HG02623 (cell line): ENCODE results near the gene CNTNAP1.

Source experiments
- ATAC-seq: cut with Tn5 transposase; IDR thresholded peaks from one replicate; pipeline ENCODE4 v1.9.1; 2021; ENCODE audit warnings: moderate library complexity; ENCODE audit not compliant: unreplicated experiment

Gene CNTNAP1

DNA sequence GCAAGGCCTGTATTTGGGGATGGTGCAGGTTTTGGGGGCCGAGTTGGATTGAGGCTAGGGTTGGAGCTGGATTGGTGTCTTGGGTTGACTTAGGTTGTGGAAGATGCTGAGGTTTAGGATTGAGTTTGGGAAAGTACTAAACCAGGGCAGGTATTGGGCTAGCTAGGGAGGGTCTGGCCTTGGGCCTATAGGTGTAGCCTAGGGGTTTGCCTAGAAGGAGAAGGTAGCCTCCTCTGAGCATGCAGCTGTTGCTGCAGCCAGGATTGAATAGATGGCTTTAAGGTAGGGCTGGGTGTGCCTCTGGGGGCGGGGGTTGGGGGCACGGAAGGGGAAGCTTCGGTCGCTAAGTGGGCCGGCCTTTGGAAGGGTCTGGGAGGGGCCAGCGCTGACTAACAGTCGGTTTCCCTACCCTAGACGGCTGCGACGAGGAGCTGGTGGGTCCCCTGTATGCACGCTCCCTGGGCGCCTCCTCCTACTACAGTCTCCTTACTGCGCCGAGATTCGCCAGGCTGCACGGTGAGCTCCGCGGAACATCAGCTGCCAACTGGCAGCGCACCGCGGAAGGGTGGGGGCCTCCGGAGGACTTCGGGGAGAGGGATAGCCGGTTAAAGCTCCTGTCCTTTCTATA lies 1.2 kb downstream of the CNTNAP1 start:
- no peak for ATAC-seq

DNA sequence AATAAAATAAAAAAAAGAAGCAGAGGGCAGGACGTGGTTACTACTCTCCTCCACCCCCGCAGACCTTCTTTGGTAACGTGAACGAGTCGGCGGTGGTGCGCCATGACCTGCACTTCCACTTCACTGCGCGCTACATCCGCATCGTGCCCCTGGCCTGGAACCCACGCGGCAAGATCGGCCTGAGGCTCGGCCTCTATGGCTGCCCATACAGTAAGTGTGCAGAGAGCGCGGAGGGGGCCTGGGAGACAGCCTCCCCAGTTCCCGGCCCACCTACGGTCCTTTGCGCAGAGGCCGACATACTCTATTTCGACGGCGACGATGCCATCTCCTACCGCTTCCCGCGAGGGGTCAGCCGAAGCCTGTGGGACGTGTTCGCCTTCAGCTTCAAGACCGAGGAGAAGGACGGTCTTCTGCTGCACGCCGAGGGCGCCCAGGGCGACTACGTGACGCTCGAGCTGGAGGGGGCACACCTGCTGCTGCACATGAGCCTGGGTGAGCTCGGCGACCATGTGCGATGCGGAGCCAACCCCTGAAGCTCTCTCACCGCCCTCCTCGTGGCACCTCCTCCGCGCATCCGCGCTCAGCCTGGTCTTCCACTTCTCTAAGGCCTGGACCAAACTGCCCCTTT lies 2.7 kb downstream of the CNTNAP1 start:
- no peak for ATAC-seq

DNA sequence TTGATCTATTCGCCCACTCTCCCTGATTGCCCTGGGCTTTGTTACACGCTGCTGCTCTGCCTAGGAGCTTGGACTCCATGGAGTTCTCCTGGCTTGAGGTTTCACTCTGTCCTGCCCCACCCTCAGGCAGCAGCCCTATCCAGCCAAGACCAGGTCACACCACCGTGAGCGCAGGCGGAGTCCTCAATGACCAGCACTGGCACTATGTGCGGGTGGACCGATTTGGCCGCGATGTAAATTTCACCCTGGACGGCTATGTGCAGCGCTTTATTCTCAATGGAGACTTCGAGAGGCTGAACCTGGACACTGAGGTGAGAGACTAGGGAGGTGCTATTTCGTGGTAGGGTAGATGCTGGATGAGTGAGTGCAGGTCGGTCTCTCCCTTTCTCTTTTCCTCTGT lies 3.5 kb downstream of the CNTNAP1 start:
- ATAC-seq, result no peak

DNA sequence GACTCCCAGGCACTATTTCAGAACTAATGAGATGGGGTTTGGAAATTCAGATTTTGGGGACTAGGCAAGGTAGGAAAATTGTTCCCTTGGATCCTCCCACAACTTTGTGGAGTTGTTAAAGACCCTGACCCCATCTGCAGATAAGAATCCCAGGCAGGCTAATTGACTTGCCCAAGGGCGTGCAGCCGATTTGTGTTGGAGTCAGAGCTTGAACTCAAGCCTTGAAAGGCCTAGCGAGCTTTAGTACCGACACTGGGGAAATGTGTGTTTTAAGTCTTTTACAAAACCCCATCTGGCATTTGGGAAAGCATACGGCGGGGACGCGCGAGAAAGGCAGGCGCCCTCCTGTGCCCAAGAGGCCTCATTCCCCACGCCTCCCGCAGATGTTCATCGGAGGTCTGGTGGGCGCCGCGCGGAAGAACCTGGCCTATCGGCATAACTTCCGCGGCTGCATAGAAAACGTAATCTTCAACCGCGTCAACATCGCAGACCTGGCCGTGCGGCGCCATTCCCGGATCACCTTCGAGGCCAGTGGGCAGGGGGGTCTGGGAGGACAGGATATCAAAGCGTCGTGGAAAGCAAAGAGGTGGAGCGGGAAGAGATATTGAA lies 4.3 kb downstream of the CNTNAP1 start:
- no peak for ATAC-seq

DNA sequence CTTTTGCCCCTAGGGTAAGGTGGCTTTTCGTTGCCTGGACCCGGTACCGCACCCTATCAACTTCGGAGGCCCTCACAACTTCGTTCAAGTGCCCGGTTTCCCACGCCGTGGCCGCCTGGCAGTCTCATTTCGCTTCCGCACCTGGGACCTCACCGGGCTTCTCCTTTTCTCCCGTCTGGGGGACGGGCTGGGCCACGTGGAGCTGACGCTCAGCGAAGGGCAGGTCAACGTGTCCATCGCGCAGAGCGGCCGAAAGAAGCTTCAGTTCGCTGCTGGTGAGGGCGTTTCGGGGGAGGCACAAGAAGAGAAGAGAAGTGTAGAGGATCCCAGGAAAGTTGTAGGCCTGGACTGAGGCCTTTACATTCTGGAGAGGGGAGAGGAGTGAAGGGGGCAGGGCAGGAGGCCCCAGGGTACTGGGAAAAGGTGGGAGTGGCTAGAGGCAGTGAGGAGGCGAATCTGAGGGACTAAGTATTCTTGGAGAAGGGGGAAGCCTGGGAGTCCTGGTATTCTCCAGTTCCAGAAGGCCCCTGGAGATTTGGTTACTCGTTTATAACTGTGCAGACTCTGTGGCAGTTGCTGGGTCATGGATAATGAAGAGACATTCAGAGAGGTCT lies 5.5 kb downstream of the CNTNAP1 start:
- no peak for ATAC-seq

DNA sequence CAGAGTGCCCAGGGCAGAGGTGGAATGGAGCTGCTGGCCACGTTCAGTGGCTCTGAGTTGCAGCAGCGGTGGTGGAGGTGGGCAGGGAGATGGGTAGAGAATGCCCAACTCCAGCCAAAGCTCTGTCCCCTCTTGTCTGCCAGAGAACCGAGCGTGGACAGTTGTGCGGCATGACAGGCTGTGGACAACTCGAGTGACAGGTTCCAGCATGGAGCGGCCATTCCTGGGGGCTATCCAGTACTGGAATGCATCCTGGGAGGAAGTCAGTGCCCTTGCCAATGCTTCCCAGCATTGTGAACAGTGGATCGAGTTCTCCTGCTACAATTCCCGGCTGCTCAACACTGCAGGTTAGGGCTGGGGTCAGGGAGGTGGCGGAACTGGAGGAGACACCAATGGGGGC lies 8.3 kb downstream of the CNTNAP1 start:
- ATAC-seq, result no peak

DNA sequence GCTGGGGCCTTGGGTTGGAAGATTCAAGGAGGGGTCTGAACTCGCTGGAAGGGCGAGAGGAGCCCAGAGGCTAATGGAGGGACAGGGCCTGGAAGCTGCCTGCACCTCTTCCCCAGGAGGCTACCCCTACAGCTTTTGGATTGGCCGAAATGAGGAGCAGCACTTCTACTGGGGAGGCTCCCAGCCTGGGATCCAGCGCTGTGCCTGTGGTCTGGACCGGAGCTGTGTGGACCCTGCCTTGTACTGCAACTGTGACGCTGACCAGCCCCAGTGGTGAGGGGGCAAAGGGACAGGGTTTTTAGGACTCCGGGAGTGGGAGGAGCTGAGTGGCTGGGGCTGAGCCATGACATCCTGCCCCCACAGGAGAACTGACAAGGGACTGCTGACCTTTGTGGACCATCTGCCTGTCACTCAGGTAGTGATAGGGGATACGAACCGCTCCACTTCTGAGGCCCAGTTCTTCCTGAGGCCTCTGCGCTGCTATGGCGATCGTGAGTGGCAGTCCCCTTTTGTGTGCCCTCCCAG lies 8.8 kb downstream of the CNTNAP1 start:
- no peak for ATAC-seq

DNA sequence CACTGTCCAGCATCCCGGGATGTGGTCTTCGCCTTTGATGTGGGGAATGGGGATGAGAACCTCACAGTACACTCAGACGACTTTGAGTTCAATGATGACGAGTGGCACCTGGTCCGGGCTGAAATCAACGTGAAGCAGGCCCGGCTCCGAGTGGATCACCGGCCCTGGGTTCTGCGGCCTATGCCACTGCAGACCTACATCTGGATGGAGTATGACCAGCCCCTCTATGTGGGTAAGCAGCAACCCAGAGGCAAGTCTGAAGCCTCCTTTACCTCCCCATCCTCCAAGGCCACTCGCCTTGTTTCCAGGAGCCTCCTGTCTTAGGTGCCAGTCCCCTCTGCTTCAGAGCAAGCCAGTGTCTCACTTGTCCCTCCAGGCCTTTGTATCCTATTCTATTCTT lies 10.2 kb downstream of the CNTNAP1 start:
- ATAC-seq, result no peak

DNA sequence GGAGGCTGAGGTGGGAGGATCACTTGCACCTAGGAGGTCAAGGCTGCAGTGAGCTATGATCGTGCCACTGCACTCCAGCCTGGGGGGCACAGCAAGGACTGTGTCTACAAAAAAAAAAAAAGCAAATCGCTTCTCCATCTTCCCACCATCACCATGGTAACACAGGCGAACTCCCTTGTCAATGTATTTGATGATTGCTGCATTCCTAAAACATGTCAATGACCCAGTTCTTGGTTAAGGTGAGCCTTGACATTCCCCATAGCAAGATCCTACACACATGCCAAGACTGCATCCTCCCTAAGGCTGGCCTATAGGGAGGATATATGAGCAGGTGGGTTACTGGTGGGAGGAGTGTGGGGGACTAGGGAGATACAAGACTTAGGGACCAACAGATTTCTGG lies 12.2 kb downstream of the CNTNAP1 start:
- ATAC-seq, result no peak

DNA sequence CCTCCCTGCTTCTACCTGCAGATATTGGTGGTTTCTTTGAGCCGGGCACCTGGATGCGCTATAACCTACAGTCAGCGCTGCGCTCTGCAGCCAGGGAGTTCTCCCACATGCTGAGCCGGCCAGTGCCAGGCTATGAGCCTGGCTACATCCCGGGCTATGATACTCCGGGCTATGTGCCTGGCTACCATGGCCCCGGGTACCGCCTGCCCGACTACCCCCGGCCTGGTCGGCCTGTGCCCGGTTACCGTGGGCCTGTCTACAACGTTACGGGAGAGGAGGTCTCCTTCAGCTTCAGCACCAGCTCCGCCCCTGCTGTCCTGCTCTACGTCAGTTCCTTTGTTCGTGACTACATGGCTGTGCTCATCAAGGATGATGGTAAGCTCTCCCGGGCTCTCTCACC lies 13.2 kb downstream of the CNTNAP1 start:
- no peak for ATAC-seq

DNA sequence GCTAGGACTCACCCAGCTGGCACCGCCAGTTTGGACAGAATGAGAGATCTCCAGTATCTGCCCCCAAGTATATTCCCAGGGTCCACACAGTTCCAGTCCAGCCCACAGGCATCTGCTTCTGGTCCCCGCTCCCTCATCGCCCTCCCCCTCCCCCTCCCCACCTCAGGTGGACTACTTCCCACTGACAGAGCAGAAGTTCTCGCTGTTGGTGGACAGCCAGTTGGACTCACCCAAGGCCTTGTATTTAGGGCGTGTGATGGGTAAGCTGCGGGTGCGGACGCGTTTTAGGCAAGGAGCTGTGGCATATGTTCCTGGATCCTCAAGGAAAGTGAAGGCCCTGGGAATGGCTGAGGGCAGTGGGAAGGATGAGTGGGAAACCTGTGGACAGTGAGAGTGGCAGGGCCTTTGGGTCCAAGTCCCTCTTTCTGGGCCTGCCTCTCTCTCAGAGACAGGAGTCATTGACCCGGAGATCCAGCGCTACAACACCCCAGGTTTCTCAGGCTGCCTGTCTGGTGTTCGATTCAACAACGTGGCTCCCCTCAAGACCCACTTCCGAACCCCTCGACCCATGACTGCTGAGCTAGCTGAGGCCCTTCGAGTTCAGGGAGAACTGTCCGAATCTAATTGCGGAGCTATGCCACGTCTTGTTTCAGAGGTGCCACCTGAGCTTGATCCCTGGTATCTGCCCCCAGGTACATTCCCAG lies 14.9 kb downstream of the CNTNAP1 start:
- no peak for ATAC-seq

DNA sequence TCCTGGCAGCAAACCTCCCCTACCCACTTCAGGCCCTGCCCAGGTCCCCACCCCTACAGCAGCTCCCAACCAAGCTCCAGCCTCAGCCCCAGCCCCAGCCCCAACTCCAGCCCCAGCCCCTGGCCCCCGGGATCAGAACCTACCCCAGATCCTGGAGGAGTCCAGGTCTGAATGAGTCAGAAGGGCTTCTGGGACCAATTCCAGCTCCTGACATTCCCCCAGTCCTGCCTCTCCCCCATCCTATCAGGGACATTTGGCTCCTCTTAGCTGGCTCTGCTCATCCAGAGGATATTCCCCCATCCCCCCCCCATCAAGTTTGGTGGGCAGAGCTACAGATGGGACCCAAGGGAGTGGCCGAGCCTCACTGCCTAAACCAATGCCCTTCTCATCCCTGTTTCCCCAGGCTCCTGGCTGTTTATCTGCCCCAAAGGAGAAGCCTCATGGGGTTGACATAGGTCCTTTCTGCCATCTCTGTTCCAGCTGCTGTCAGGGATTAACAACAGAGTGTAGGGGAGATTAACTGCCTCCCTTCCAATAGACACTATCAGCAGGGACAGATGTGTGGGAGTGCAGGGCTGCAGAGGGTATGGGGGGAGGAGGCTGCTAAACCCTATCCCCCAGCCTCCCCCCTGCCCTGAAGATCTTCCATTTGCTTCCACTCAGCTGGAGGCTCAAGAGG lies 16.5 kb downstream of the CNTNAP1 start:
- no peak for ATAC-seq

DNA sequence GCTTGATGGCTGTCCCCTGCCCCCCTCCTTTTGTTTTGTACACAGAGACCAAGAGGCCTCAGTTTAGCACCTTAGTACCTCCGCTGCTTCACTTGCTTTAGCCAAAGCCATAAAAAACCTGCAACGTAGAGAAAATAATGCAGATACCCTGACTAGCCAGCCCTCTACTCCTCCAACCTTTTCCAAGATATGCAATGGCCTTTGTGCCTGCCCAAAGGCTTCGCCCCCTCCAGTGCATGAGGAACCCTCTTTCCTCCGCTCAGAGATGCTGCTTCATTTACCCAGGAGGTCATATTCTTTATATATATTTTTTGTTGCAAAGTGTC lies 17.0 kb downstream of the CNTNAP1 start:
- ATAC-seq, result no peak

DNA sequence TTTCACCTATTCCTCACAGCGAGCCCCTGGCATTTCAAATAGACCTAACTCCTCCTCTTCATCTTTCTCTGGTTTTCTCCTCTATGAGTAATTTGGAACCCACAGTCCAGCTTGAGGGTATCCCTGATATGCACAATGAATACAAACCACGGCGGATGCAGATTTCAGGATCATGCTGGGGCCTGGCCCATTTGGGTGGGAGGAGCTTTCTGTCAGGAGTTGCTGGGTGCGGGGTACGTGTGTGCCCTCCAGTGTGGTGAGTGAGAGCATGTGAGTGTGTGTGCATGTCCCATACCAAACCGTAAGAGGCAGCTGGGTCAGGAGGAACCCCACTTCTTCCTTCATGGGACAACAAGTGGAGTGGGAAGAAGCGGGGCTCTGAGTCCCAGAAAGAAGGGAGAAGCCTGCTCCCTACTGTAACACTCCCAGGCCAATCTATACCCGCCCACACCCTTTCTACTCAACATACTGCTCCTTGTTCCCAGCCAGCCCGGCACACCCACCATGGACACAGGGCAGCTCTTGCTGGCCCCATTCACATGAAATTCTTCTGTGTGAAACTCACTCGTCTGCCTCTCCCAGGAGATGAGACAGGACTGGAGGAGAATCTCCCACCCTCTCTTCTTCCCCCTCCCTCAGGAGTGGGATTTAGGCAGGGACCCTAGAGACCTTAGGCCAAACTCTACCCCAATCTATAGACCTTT lies 18.4 kb downstream of the CNTNAP1 start:
- no peak for ATAC-seq

DNA sequence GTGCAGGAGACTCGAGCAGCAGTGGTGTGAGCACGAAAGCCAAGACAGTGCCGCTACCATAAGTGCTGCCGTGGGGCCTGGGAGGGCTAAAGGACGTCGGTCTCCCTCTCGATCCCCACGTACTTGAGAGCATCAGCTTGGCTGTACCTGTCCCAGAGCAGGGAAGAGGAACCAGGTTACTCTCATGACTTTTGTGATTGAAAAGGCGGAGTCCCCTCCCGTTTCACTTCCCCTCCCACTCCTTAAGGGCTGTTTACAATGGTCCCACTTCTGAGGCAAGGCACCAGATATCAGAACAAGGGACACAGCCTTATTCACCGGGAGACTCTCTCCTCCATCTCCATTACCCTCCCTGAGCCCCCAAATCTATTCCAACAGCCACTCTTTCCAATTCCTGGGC lies 20.1 kb downstream of the CNTNAP1 start:
- ATAC-seq, result no peak

DNA sequence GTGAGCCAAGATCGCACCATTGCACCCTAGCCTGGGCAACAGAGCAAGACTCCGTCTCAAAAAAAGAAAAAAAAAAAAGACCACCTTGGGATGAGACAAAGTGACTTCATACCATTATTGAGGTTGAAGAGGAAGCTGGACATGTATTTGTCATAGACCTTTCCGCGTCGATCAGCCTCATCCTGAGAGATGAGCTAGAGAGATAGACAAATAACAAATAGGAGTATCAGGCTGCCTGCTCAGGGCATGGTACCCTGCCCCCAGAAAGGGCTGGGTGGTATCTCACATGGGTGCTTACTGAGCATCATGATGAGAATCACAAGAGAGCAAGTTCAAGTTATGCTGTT lies 22.1 kb downstream of the CNTNAP1 start:
- peak; percentile 18 for ATAC-seq

DNA sequence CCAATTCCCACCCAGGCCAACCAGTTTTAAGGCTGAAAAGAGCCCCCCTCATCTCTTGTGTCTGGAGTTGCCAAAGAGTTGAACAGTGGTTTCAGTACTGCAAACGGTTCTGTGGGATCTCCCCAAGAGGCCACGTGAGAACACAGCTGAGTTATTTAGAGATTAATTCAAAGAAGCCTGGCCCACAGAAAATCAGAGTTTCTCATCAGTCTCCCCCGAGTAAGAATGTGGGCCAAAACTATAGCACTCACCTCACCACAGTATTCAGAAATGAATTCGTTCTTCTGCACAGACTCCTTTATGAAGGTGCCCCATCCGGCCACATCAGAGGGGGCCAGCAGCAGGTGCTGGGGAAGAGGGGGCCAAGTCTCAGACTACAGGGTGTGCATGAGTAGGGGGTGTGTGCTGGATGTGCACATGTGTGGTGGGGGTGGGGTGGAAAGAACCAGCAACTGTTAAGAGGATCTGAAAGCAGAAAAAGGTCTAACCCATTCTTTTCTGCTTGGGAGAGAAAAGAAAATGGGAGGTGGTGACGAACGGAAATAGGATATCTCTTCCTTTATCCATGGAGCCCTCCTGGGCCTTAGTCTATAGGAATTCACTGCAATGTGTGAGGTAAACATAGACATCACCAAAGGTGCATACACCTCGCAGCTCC lies 22.6 kb downstream of the CNTNAP1 start:
- ATAC-seq, result peak; percentile 68

DNA sequence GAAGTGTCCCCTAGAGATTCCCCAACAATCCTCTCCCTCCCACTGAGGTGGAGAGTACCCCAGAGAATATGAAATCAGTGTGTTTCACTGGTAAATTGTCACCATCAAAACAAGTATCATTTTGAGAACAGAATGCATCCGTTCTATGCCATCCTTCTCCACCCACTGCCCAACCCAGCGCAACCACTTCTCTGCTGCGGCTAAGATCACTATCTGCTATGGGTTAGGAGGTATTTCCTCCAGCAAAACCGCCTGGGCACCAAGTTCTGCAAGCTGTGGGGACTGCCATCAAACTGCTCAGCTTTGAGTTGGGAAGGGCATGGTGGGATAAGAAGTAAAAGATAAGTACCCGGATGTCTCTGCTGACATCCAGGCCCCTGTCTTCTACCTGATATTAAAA lies 24.4 kb downstream of the CNTNAP1 start:
- no peak for ATAC-seq

DNA sequence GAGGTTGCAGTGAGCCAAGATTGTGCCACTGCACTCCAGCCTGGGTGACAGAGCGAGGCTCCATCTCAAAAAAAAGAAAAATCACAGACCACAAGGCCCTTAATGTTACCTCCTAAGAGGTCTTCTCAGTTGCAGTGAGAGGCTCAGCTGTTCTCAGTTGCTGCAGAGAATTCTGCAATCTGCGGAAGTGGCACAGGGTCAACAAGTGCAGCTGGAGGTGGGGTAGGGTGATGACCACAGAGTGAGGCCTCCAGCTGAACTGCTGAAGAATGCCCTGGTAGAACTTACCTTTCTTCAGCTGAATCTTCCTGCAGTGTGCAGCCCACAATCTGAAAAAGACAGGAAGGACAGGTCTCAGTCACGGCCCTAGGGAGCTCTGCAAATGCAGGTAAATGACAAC lies 26.3 kb downstream of the CNTNAP1 start:
- no peak for ATAC-seq

DNA sequence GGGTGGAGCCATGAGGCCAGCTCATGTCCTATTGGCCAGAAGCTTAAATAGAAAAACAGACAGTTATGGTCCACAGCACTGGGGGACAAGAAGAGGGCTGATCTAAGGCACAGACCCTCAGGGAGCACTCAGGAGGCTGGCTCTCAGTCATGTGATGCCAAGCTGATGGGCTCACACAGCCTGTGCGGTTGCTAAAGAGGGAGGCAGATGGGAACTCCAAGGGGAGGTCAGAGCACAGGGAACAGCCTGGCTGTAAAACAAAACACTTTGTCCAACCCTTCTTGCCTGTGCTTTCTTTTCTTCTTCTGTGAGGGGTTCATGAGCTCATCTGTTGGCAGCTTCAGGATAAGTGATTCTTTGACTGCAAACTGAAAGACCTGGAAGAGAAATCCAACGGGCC lies 27.2 kb downstream of the CNTNAP1 start:
- ATAC-seq, result no peak
